AG09319 (cell line): Measurements from ENCODE around the gene OR4D10.
"Not testable (repeated sequence)": the region's sequence is repeated elsewhere in the genome, so short reads cannot be mapped to it uniquely, and the experiment has no call there.

Source experiments
- DNase-seq: peaks from one replicate; pipeline ENCODE4 v3.0.0-alpha.2; 2010; ENCODE audit warnings: low read depth; ENCODE audit errors: extremely low read depth
- CTCF ChIP-seq: IDR thresholded peaks from 2 replicates; pipeline ENCODE4 v1.5.1; 2011; ENCODE audit warnings: low read depth, mild to moderate bottlenecking, inconsistent platforms, low read length, moderate library complexity

Gene OR4D10

GRCh38 chr11:59480359-59480758 lies 7.2 kb downstream of the OR4D10 start:
- TF ChIP-seq CTCF, result no peak
- DNase-seq, result no peak

- DNase-seq, result no peak
- no peak for TF ChIP-seq CTCF
Measured at GRCh38 chr11:59501931-59502330, 28.8 kb downstream of the OR4D10 start.

- no peak for DNase-seq
- TF ChIP-seq CTCF, result no peak
Measured at GRCh38 chr11:59503276-59503675, 30.2 kb downstream of the OR4D10 start, which contains the start of gene OR4D11. Gene OR4D11, plus strand, starts transcription at chr11:59503576. Its CDS starts 0 bp downstream, at chr11:59503576.

- no peak for TF ChIP-seq CTCF
- DNase-seq, result no peak
Measured at GRCh38 chr11:59510941-59511589, 38.0 kb downstream of the OR4D10 start, which contains the start of gene OR4D9. Gene OR4D9, plus strand, starts transcription at chr11:59511539. Its CDS starts 3,374 bp downstream, at chr11:59514913.

- TF ChIP-seq CTCF, result no peak
- DNase-seq, result no peak
Measured at GRCh38 chr11:59511675-59512074, 38.6 kb downstream of the OR4D10 start.

- not testable (repeated sequence) for DNase-seq
Measured at GRCh38 chr11:59520139-59520538, 47.0 kb downstream of the OR4D10 start.

- no peak for TF ChIP-seq CTCF
- DNase-seq, result no peak
Measured at GRCh38 chr11:59520741-59521140, 47.6 kb downstream of the OR4D10 start.

GRCh38 chr11:59523541-59523940 lies 50.4 kb downstream of the OR4D10 start:
- TF ChIP-seq CTCF, result no peak
- no peak for DNase-seq
